SK-N-DZ (cell line): Measurements from ENCODE around the gene KAZALD1.

Experiments
- DNase-seq: peaks from one replicate; pipeline ENCODE4 v3.0.0-alpha.2; 2015; ENCODE audit warnings: low spot score

KAZALD1 gene

GRCh38 chr10:101095004-101095403, 33.2 kb downstream of the KAZALD1 start:
- DNase-seq: no peak

GRCh38 chr10:101095550-101096213, 33.9 kb downstream of the KAZALD1 start:
- DNase-seq: peak; percentile 82

- DNase-seq: no peak
These were observed 34.6 kb downstream of the KAZALD1 start for GRCh38 chr10:101096378-101096777.

GRCh38 chr10:101097881-101098280, 36.1 kb downstream of the KAZALD1 start:
- DNase-seq: no peak

- DNase-seq: no peak
These were observed 38.1 kb downstream of the KAZALD1 start for GRCh38 chr10:101099901-101100300.

GRCh38 chr10:101101372-101101881, 39.6 kb downstream of the KAZALD1 start:
- DNase-seq: no peak

- DNase-seq: no peak
These were observed 41.6 kb downstream of the KAZALD1 start for GRCh38 chr10:101103430-101103829.

GRCh38 chr10:101106351-101106750, 44.6 kb downstream of the KAZALD1 start:
- DNase-seq: no peak

GRCh38 chr10:101107771-101108170, 46.0 kb downstream of the KAZALD1 start:
- no peak for DNase-seq

- no peak for DNase-seq
These were observed 49.2 kb downstream of the KAZALD1 start for GRCh38 chr10:101110856-101111523.

GRCh38 chr10:101111547-101111946, 49.8 kb downstream of the KAZALD1 start:
- DNase-seq: no peak

- no peak for DNase-seq
These were observed 51.2 kb downstream of the KAZALD1 start for GRCh38 chr10:101112799-101113594.

- DNase-seq: no peak
These were observed 52.2 kb downstream of the KAZALD1 start for GRCh38 chr10:101113890-101114403.

GRCh38 chr10:101114646-101115045, 52.9 kb downstream of the KAZALD1 start:
- no peak for DNase-seq
